ENCODE results near the gene KIAA1549.

The KIAA1549 gene

GRCh38 chr7:138975343-138976104 is 5.7 kb downstream of the KIAA1549 start:
- no peak for DNase-seq (ENCODE audit: low read depth)
- H3K4me3 ChIP-seq (ENCODE audit: low read length) = no peak overlapping the region
- TF ChIP-seq CTCF (IDR thresholded peaks at IDR 0.05; ENCODE audit: insufficient read depth, low read depth, low read length, missing control alignments) = no peak

- no peak for DNase-seq (ENCODE audit: low read depth)
- H3K4me3 ChIP-seq (ENCODE audit: low read length) = no peak overlapping the region
- TF ChIP-seq CTCF (IDR thresholded peaks at IDR 0.05; ENCODE audit: insufficient read depth, low read depth, low read length, missing control alignments) = no peak
These were observed 6.4 kb downstream of the KIAA1549 start for GRCh38 chr7:138974675-138975292.

DNA sequence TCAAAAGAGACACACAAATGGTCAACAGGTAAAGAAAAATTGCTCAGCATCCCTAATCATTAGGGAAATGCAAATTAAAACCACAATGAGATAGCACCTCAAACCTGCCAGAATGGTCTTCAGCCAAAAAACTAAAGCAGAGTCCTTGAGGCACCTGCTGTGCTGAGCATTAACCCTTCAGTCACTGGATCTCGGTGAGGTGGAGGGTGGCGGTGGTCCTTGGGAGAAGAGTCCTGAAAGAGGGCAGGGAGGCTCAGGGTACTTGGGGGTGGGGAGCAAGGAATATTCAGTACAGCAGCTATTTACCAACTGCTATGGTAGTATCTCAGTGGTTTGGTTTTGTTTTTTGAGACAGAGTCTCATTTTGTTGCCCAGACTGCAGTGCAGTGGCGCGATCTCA is 7.1 kb downstream of the KIAA1549 start:
- TF ChIP-seq CTCF (IDR thresholded peaks at IDR 0.05; ENCODE audit: insufficient read depth, low read depth, low read length, missing control alignments) = no peak
- no peak overlapping the region for H3K4me3 ChIP-seq (ENCODE audit: low read length)
- DNase-seq (ENCODE audit: low read depth) = no peak

GRCh38 chr7:138970952-138971351 is 10.2 kb downstream of the KIAA1549 start:
- TF ChIP-seq CTCF (IDR thresholded peaks at IDR 0.05; ENCODE audit: insufficient read depth, low read depth, low read length, missing control alignments) = no peak
- DNase-seq (ENCODE audit: low read depth) = no peak
- H3K4me3 ChIP-seq (ENCODE audit: low read length) = no peak overlapping the region

DNA sequence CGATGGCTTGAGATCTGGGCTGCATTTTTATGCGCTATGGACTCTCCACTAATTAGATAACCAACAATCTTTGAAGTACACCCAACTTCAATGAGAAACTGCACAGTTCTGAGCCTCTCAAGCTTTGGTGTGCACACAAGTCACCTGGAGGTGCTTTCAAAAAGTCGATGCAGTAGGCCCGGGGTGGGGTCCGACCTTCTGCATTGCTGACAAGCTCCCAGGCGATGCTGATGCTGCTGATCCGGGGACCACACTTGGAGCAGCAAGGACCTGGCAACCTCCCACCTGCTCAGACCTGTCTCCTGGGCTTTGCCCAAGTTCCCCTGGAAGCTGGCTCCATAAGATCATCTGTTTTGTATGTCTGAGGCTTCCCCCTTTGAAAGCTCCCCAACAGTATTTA is 10.7 kb downstream of the KIAA1549 start:
- no peak for TF ChIP-seq CTCF (IDR thresholded peaks at IDR 0.05; ENCODE audit: insufficient read depth, low read depth, low read length, missing control alignments)
- H3K4me3 ChIP-seq (ENCODE audit: low read length) = no peak overlapping the region
- no peak for DNase-seq (ENCODE audit: low read depth)

DNA sequence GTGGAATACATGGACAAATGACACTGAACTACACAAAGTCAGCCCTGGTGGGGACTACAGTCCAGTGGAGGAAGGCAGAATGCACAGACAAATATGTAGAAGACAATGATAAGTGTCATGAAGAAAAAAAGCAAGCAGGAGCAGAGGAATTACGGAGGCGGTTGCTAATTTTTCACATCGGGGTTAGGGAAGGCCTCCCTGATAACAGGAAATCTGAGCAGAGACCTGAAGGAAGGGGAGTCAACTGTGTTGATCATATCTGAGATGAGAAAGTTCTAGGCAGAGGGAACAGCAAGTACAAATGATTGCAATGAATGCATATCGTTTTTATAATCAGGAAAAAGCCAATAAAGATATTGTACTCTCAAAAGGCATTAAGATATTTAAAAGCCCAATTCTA is 14.0 kb downstream of the KIAA1549 start:
- H3K4me3 ChIP-seq (ENCODE audit: low read length) = no peak overlapping the region
- TF ChIP-seq CTCF (IDR thresholded peaks at IDR 0.05; ENCODE audit: insufficient read depth, low read depth, low read length, missing control alignments) = no peak
- no peak for DNase-seq (ENCODE audit: low read depth)
